Astrocyte (in vitro differentiated cells and primary cell): Measurements from ENCODE around the gene MAFB. TPM values are rescaled to one million over a fixed set of nuclear protein-coding genes. Genes with fewer than 3 reads are reported as not detected.

Source experiments
- DNase-seq: peaks from one replicate; pipeline ENCODE4 v3.0.0-alpha.2; 2010; ENCODE audit warnings: low read depth
- FAIRE-seq: peaks from 2 replicates; lab custom pipeline; 2011; peaks lifted over from hg19 to GRCh38; lab: Jason Lieb, UNC
- H2AFZ ChIP-seq: 2 replicates; pipeline ENCODE4 v1.6.0; 2012; ENCODE audit warnings: low read depth, low read length, inconsistent platforms
- H3K27ac ChIP-seq: 2 replicates; pipeline ENCODE4 v1.5.1; 2011; ENCODE audit warnings: low read depth, low read length, inconsistent platforms
- H3K27me3 ChIP-seq: 2 replicates; pipeline ENCODE4 v1.6.0; 2011; ENCODE audit warnings: low read length, inconsistent platforms; ENCODE audit not compliant: insufficient read depth
- H3K36me3 ChIP-seq: 2 replicates; pipeline ENCODE4 v1.5.1; 2011; ENCODE audit warnings: low read length, inconsistent platforms; ENCODE audit not compliant: insufficient read depth
- H3K4me1 ChIP-seq: 2 replicates; pipeline ENCODE4 v1.5.1; 2011; ENCODE audit warnings: low read length, inconsistent platforms; ENCODE audit not compliant: insufficient read depth
- H3K4me2 ChIP-seq: 2 replicates; pipeline ENCODE4 v1.6.0; 2012; ENCODE audit warnings: low read length, inconsistent platforms
- H3K4me3 ChIP-seq: 2 replicates; pipeline ENCODE4 v1.5.1; 2011; ENCODE audit warnings: low read depth, mild to moderate bottlenecking, low read length, inconsistent platforms; ENCODE audit not compliant: insufficient read depth
- H3K79me2 ChIP-seq: 2 replicates; pipeline ENCODE4 v1.6.0; 2012; ENCODE audit warnings: mild to moderate bottlenecking, low read length, inconsistent platforms; ENCODE audit not compliant: insufficient read depth
- H3K9ac ChIP-seq: 2 replicates; pipeline ENCODE4 v1.6.0; 2012; ENCODE audit warnings: mild to moderate bottlenecking, low read length, inconsistent platforms
- H3K9me3 ChIP-seq: 2 replicates; pipeline ENCODE4 v1.5.1; 2012; ENCODE audit warnings: low read depth, mild to moderate bottlenecking, low read length, inconsistent platforms; ENCODE audit not compliant: insufficient read depth
- H4K20me1 ChIP-seq: 2 replicates; pipeline ENCODE4 v1.6.0; 2012; ENCODE audit warnings: low read length, inconsistent platforms; ENCODE audit not compliant: insufficient read depth
- H3K27ac Mint-ChIP-seq: one replicate; pipeline ENCODE4 v1.8.0; 2021; ENCODE audit warnings: mild to moderate bottlenecking, mixed read lengths; ENCODE audit not compliant: unreplicated experiment
- H3K27me3 Mint-ChIP-seq: one replicate; pipeline ENCODE4 v1.8.0; 2021; ENCODE audit warnings: low read depth, mixed read lengths; ENCODE audit not compliant: unreplicated experiment
- H3K36me3 Mint-ChIP-seq: one replicate; pipeline ENCODE4 v1.8.0; 2021; ENCODE audit warnings: low read depth, mixed read lengths; ENCODE audit not compliant: unreplicated experiment
- H3K4me1 Mint-ChIP-seq: one replicate; pipeline ENCODE4 v1.8.0; 2021; ENCODE audit warnings: low read depth, mixed read lengths; ENCODE audit not compliant: unreplicated experiment
- H3K4me3 Mint-ChIP-seq: one replicate; pipeline ENCODE4 v1.8.0; 2021; ENCODE audit warnings: mild to moderate bottlenecking, moderate library complexity, mixed read lengths; ENCODE audit not compliant: unreplicated experiment
- H3K9me3 Mint-ChIP-seq: one replicate; pipeline ENCODE4 v1.8.0; 2021; ENCODE audit warnings: mild to moderate bottlenecking, mixed read lengths; ENCODE audit not compliant: unreplicated experiment
- EZH2 ChIP-seq: IDR thresholded peaks from 2 replicates; pipeline ENCODE4 v1.6.1; 2012; ENCODE audit warnings: mild to moderate bottlenecking, low read length, inconsistent platforms; ENCODE audit not compliant: insufficient read depth
- total RNA-seq: library from RNA; stranded (reverse); gene quantifications from 2 replicates; pipeline ENCODE4 v1.2.1, GENCODE V29; 2021
- TF ChIP-seq, protein P1 (sequence below): IDR thresholded peaks from 2 replicates; pipeline ENCODE4 v1.5.1; 2011; ENCODE audit warnings: low read depth, mild to moderate bottlenecking, inconsistent platforms, low read length, moderate library complexity; ENCODE audit not compliant: insufficient read depth

The MAFB gene
- total RNA-seq, 1 donor from 2014 or later, result 2.9 TPM

DNA sequence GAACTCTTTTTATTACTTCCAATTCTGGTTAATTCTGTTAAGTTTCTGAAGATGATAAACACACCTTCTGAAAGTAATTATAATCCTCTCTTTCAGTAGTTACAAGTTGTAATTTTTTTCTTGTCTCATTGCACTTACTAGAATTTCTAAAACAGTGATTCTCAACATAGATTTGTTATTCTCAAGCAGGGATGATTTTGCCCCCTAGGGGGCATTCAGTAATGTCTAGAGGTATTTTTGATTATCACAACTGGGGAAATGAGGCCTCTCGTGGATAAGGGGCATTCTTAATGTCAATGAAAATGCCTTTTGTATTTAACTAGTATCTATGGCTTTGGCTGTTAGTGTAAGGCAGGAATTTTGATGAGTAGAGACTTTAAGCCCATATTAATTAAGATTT is 39.4 kb upstream of the MAFB start:
- Histone ChIP-seq H4K20me1 (no peaks in the 10 kb centered on the region), H3K27me3 (no peaks in the 10 kb centered on the region), H3K9me3 (peaks cover 2% of the 10 kb centered on the region), H3K4me1 (no peaks in the 10 kb centered on the region), H2AFZ (no peak overlapping the region), H3K9ac (no peak overlapping the region), H3K79me2 (no peaks in the 10 kb centered on the region), H3K27ac (no peak overlapping the region), H3K4me2 (no peak overlapping the region), H3K4me3 (no peak overlapping the region), H3K36me3 (no peaks in the 10 kb centered on the region)
- no peaks in the 10 kb centered on the region for H3K4me1 Mint-ChIP-seq
- DNase-seq (no peak), FAIRE-seq (no peak)
- H3K27ac Mint-ChIP-seq, result no peak overlapping the region
- no peaks in the 10 kb centered on the region for H3K27me3 Mint-ChIP-seq
- peaks cover 3% of the 10 kb centered on the region for H3K9me3 Mint-ChIP-seq
- H3K36me3 Mint-ChIP-seq, result no peaks in the 10 kb centered on the region
- H3K4me3 Mint-ChIP-seq, result no peak overlapping the region
- no peak for TF ChIP-seq EZH2
- TF ChIP-seq, protein P1, sequence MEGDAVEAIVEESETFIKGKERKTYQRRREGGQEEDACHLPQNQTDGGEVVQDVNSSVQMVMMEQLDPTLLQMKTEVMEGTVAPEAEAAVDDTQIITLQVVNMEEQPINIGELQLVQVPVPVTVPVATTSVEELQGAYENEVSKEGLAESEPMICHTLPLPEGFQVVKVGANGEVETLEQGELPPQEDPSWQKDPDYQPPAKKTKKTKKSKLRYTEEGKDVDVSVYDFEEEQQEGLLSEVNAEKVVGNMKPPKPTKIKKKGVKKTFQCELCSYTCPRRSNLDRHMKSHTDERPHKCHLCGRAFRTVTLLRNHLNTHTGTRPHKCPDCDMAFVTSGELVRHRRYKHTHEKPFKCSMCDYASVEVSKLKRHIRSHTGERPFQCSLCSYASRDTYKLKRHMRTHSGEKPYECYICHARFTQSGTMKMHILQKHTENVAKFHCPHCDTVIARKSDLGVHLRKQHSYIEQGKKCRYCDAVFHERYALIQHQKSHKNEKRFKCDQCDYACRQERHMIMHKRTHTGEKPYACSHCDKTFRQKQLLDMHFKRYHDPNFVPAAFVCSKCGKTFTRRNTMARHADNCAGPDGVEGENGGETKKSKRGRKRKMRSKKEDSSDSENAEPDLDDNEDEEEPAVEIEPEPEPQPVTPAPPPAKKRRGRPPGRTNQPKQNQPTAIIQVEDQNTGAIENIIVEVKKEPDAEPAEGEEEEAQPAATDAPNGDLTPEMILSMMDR, result no peak

DNA sequence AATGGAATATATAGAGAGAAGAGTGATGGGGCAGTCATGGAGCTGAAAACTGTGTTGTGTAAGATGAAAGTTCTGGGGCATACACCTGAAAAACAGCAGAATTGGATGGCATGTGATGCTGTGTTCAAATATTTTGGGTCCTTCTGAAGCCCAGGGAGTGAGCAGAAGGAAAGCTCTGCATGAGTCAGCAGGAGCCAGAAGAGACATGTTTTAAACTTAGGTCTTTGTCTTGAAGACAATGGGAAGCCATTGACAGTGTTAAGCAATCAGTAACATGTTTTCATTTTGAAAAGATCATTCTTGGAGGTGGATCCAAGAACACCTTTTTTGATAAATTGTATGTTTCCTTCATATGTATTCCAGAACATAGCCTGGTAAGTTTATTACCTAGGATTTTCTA is 38.9 kb upstream of the MAFB start:
- Histone ChIP-seq H3K9me3 (peaks cover 2% of the 10 kb centered on the region), H3K27ac (no peak overlapping the region), H3K79me2 (no peaks in the 10 kb centered on the region), H3K27me3 (no peaks in the 10 kb centered on the region), H4K20me1 (no peaks in the 10 kb centered on the region), H3K4me2 (no peak overlapping the region), H3K4me1 (no peaks in the 10 kb centered on the region), H3K9ac (no peak overlapping the region), H3K4me3 (no peak overlapping the region), H3K36me3 (no peaks in the 10 kb centered on the region), H2AFZ (no peak overlapping the region)
- Mint-ChIP-seq H3K36me3 (no peaks in the 10 kb centered on the region), H3K27ac (no peak overlapping the region), H3K4me1 (no peaks in the 10 kb centered on the region), H3K27me3 (peaks cover 2% of the 10 kb centered on the region), H3K4me3 (no peak overlapping the region), H3K9me3 (peaks cover 3% of the 10 kb centered on the region)
- FAIRE-seq (no peak), DNase-seq (no peak)
- TF ChIP-seq, protein P1, result no peak
- no peak for TF ChIP-seq EZH2

DNA sequence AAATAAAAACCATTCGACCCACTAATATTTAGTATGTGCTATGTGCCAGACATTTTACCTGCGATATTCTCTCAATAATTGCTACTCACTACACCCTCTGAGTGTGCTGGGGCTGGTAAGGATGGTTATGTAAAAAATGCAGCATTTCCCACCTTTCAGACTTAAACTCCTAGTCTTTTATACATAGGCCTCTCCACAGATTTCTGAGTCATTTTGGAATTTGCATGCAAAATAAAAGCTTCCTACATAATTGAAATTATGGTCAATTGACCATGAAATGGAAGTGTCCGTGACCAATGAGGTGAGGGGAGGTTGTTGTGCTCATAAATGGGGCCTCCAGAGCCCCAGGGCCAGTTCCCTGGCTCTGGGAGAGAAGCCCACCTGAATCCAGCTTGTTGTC is 37.7 kb upstream of the MAFB start:
- Histone ChIP-seq H3K9me3 (peaks cover 2% of the 10 kb centered on the region), H3K36me3 (no peaks in the 10 kb centered on the region), H3K9ac (no peak overlapping the region), H4K20me1 (no peaks in the 10 kb centered on the region), H3K4me3 (no peak overlapping the region), H3K27me3 (no peaks in the 10 kb centered on the region), H3K27ac (no peak overlapping the region), H2AFZ (no peak overlapping the region), H3K4me1 (no peaks in the 10 kb centered on the region), H3K4me2 (no peak overlapping the region), H3K79me2 (no peaks in the 10 kb centered on the region)
- TF ChIP-seq EZH2, result no peak
- TF ChIP-seq, protein P1, result no peak
- H3K4me3 Mint-ChIP-seq, result no peak overlapping the region
- DNase-seq, result no peak
- no peak for FAIRE-seq
- peaks cover 2% of the 10 kb centered on the region for H3K27me3 Mint-ChIP-seq
- H3K9me3 Mint-ChIP-seq, result peaks cover 3% of the 10 kb centered on the region
- no peaks in the 10 kb centered on the region for H3K36me3 Mint-ChIP-seq
- no peak overlapping the region for H3K27ac Mint-ChIP-seq
- no peaks in the 10 kb centered on the region for H3K4me1 Mint-ChIP-seq
